Neural progenitor cell (in vitro differentiated cells): ENCODE results near the gene GALNT17. TPM values are rescaled to one million over a fixed set of nuclear protein-coding genes. Genes with fewer than 3 reads are reported as not detected.
A peak's percentile ranks its signal among the peaks of the same experiment; 100 is the strongest.

Experiments
- DNase-seq: peaks from one replicate; pipeline ENCODE4 v3.0.0-alpha.2; 2016; ENCODE audit warnings: low spot score
- H2AFZ ChIP-seq: fragments of 200-600 bp; sonication (generic); replicated peaks from 2 replicates; pipeline ENCODE4 v1.6.1; 2016; ENCODE audit warnings: antibody characterized with exemption
- H3F3A ChIP-seq: fragments of 200-600 bp; sonication (generic); 2 replicates; pipeline ENCODE4 v1.6.1; 2016; ENCODE audit warnings: antibody characterized with exemption, low read depth
- H3K27ac ChIP-seq: fragments of 200-600 bp; sonication (generic); 2 replicates; pipeline ENCODE4 v1.5.1; 2016; ENCODE audit warnings: mild to moderate bottlenecking
- H3K27me3 ChIP-seq: fragments of 200-600 bp; sonication (generic); 2 replicates; pipeline ENCODE4 v1.6.1; 2016; ENCODE audit warnings: mild to moderate bottlenecking, moderate library complexity
- H3K36me3 ChIP-seq: fragments of 200-600 bp; sonication (generic); 2 replicates; pipeline ENCODE4 v1.5.1; 2016
- H3K4me1 ChIP-seq: fragments of 200-600 bp; sonication (generic); 2 replicates; pipeline ENCODE4 v1.6.1; 2016; ENCODE audit warnings: mixed run types
- H3K4me2 ChIP-seq: fragments of 200-600 bp; sonication (generic); 2 replicates; pipeline ENCODE4 v1.6.1; 2016
- H3K4me3 ChIP-seq: fragments of 200-600 bp; sonication (generic); 2 replicates; pipeline ENCODE4 v1.5.1; 2016
- H3K79me2 ChIP-seq: fragments of 200-600 bp; sonication (generic); 2 replicates; pipeline ENCODE4 v1.6.1; 2016; ENCODE audit warnings: low read depth
- H3K9ac ChIP-seq: fragments of 200-600 bp; sonication (generic); 2 replicates; pipeline ENCODE4 v1.6.1; 2016
- H3K9me3 ChIP-seq: fragments of 200-600 bp; sonication (generic); 2 replicates; pipeline ENCODE4 v1.5.1; 2016; ENCODE audit warnings: low read depth
- H4K20me1 ChIP-seq: fragments of 200-600 bp; sonication (generic); 2 replicates; pipeline ENCODE4 v1.6.1; 2016; ENCODE audit warnings: low read depth
- H3K27ac Mint-ChIP-seq: 3 replicates; pipeline ENCODE4 v1.8.0; 2021; ENCODE audit warnings: mixed read lengths
- H3K27me3 Mint-ChIP-seq: 2 replicates; pipeline ENCODE4 v1.8.0; 2022; ENCODE audit warnings: low read depth, mild to moderate bottlenecking, inconsistent platforms, moderate library complexity, mixed read lengths; ENCODE audit not compliant: insufficient read depth
- H3K36me3 Mint-ChIP-seq: 3 replicates; pipeline ENCODE4 v1.8.0; 2021; ENCODE audit warnings: mixed read lengths
- H3K4me1 Mint-ChIP-seq: 3 replicates; pipeline ENCODE4 v1.8.0; 2021; ENCODE audit warnings: mixed read lengths
- H3K4me3 Mint-ChIP-seq: 3 replicates; pipeline ENCODE4 v1.8.0; 2021; ENCODE audit warnings: mild to moderate bottlenecking, moderate library complexity, mixed read lengths
- H3K9me3 Mint-ChIP-seq: 3 replicates; pipeline ENCODE4 v1.8.0; 2020; ENCODE audit warnings: mixed read lengths
- EZH2 ChIP-seq: fragments of 200-600 bp; sonication (generic); IDR thresholded peaks from 2 replicates; pipeline ENCODE4 v1.6.1; 2017; ENCODE audit warnings: antibody characterized with exemption, mild to moderate bottlenecking, moderate library complexity
- EZH2phosphoT487 ChIP-seq: fragments of 200-600 bp; sonication (generic); IDR thresholded peaks from 2 replicates; pipeline ENCODE4 v1.6.1; 2017; ENCODE audit warnings: antibody characterized with exemption
- total RNA-seq: library from RNA; depleted of rRNA; stranded (reverse); fragments of >200 nt; gene quantifications from 2 replicates; pipeline ENCODE4 v1.2.3, GENCODE V29; 2015; ENCODE audit warnings: low replicate concordance
- TF ChIP-seq, protein P1 (sequence below): fragments of 200-600 bp; sonication (generic); IDR thresholded peaks from 2 replicates; pipeline ENCODE4 v1.5.1; 2017; ENCODE audit warnings: antibody characterized with exemption, mild to moderate bottlenecking

The GALNT17 gene
- total RNA-seq, 1 donor from 2014 or later, result 17.1 TPM

DNA sequence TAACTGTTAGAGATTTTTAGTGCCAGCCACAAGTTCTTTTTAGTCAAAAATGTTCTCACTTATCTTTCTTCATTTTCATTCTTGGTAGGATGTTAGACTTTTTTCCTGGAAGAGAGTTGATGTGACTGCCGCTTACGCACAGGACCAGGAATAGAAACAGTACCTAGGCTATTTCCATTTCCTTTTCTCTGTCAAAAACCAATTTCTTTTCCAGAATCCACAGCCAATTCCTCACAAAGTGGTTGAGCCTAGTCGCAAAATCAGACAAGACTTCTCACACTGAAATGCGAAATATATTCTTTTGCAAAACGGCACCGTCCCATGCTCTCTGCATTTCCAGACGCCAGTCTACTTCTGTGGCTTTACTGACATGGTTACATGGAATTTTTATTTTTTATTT is 394.2 kb downstream of the GALNT17 start:
- Mint-ChIP-seq H3K27me3 (peaks cover 6% of the 10 kb centered on the region), H3K4me1 (no peaks in the 10 kb centered on the region), H3K4me3 (no peak overlapping the region), H3K27ac (no peak overlapping the region), H3K36me3 (peaks cover 6% of the 10 kb centered on the region), H3K9me3 (peaks cover 9% of the 10 kb centered on the region)
- Histone ChIP-seq H2AFZ (no peak overlapping the region), H3K4me1 (no peaks in the 10 kb centered on the region), H3K9ac (no peak overlapping the region), H3K4me3 (no peak overlapping the region), H3K27ac (no peak overlapping the region), H3K4me2 (no peak overlapping the region), H3K9me3 (no peaks in the 10 kb centered on the region), H3K79me2 (no peaks in the 10 kb centered on the region), H3F3A (no peaks in the 10 kb centered on the region), H3K36me3 (no peaks in the 10 kb centered on the region), H4K20me1 (no peaks in the 10 kb centered on the region), H3K27me3 (no peaks in the 10 kb centered on the region)
- TF ChIP-seq, protein P1, sequence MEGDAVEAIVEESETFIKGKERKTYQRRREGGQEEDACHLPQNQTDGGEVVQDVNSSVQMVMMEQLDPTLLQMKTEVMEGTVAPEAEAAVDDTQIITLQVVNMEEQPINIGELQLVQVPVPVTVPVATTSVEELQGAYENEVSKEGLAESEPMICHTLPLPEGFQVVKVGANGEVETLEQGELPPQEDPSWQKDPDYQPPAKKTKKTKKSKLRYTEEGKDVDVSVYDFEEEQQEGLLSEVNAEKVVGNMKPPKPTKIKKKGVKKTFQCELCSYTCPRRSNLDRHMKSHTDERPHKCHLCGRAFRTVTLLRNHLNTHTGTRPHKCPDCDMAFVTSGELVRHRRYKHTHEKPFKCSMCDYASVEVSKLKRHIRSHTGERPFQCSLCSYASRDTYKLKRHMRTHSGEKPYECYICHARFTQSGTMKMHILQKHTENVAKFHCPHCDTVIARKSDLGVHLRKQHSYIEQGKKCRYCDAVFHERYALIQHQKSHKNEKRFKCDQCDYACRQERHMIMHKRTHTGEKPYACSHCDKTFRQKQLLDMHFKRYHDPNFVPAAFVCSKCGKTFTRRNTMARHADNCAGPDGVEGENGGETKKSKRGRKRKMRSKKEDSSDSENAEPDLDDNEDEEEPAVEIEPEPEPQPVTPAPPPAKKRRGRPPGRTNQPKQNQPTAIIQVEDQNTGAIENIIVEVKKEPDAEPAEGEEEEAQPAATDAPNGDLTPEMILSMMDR, result no peak
- TF ChIP-seq EZH2 (no peak), EZH2phosphoT487 (no peak)
- no peak for DNase-seq

- DNase-seq, result no peak
- Mint-ChIP-seq H3K4me3 (no peak overlapping the region), H3K9me3 (peaks cover 3% of the 10 kb centered on the region), H3K27me3 (peaks cover 3% of the 10 kb centered on the region), H3K27ac (no peak overlapping the region), H3K4me1 (no peaks in the 10 kb centered on the region), H3K36me3 (peaks cover 4% of the 10 kb centered on the region)
- no peak overlapping the region for H3K9ac ChIP-seq
- no peaks in the 10 kb centered on the region for H3K36me3 ChIP-seq
- TF ChIP-seq EZH2, result no peak
- TF ChIP-seq, protein P1, result no peak
- no peak for TF ChIP-seq EZH2phosphoT487
- no peak overlapping the region for H2AFZ ChIP-seq
- H3K4me2 ChIP-seq, result no peak overlapping the region
- H3K9me3 ChIP-seq, result no peaks in the 10 kb centered on the region
- no peaks in the 10 kb centered on the region for H3K27me3 ChIP-seq
- H3K27ac ChIP-seq, result no peak overlapping the region
- no peak overlapping the region for H3K4me3 ChIP-seq
- H3K4me1 ChIP-seq, result no peaks in the 10 kb centered on the region
- H4K20me1 ChIP-seq, result no peaks in the 10 kb centered on the region
- no peaks in the 10 kb centered on the region for H3F3A ChIP-seq
- H3K79me2 ChIP-seq, result no peaks in the 10 kb centered on the region
These were observed 395.3 kb downstream of the GALNT17 start for GRCh38 chr7:71527213-71527612.

- peaks cover 12% of the 10 kb centered on the region for H3K9me3 Mint-ChIP-seq
- Histone ChIP-seq H3K9ac (no peak overlapping the region), H3K27me3 (no peaks in the 10 kb centered on the region), H3K27ac (no peak overlapping the region), H3K79me2 (no peaks in the 10 kb centered on the region), H2AFZ (no peak overlapping the region), H4K20me1 (no peaks in the 10 kb centered on the region), H3K36me3 (no peaks in the 10 kb centered on the region), H3K4me2 (no peak overlapping the region), H3K4me3 (no peak overlapping the region), H3K9me3 (no peaks in the 10 kb centered on the region), H3F3A (no peaks in the 10 kb centered on the region), H3K4me1 (no peaks in the 10 kb centered on the region)
- no peaks in the 10 kb centered on the region for H3K4me1 Mint-ChIP-seq
- no peak for TF ChIP-seq EZH2phosphoT487
- TF ChIP-seq EZH2, result no peak
- TF ChIP-seq, protein P1, result no peak
- H3K4me3 Mint-ChIP-seq, result no peak overlapping the region
- DNase-seq, result no peak
- peaks cover 5% of the 10 kb centered on the region for H3K27me3 Mint-ChIP-seq
- H3K27ac Mint-ChIP-seq, result no peak overlapping the region
- peaks cover 5% of the 10 kb centered on the region for H3K36me3 Mint-ChIP-seq
These were observed 403.7 kb downstream of the GALNT17 start for GRCh38 chr7:71535616-71536015.

- Mint-ChIP-seq H3K4me3 (no peak overlapping the region), H3K9me3 (peaks cover 12% of the 10 kb centered on the region), H3K27ac (peak overlapping the region; percentile 76), H3K36me3 (peaks cover 5% of the 10 kb centered on the region), H3K27me3 (peaks cover 9% of the 10 kb centered on the region), H3K4me1 (peaks cover 18% of the 10 kb centered on the region)
- DNase-seq, result no peak
- no peaks in the 10 kb centered on the region for H3F3A ChIP-seq
- H3K36me3 ChIP-seq, result no peaks in the 10 kb centered on the region
- H3K9me3 ChIP-seq, result no peaks in the 10 kb centered on the region
- no peaks in the 10 kb centered on the region for H3K79me2 ChIP-seq
- H3K4me2 ChIP-seq, result no peak overlapping the region
- no peaks in the 10 kb centered on the region for H4K20me1 ChIP-seq
- no peak overlapping the region for H3K9ac ChIP-seq
- H3K27me3 ChIP-seq, result no peaks in the 10 kb centered on the region
- no peak overlapping the region for H3K27ac ChIP-seq
- TF ChIP-seq EZH2, result no peak
- no peak for TF ChIP-seq EZH2phosphoT487
- H3K4me3 ChIP-seq, result no peak overlapping the region
- peaks cover 4% of the 10 kb centered on the region for H3K4me1 ChIP-seq
- H2AFZ ChIP-seq, result no peak overlapping the region
These were observed 406.3 kb downstream of the GALNT17 start for GRCh38 chr7:71538210-71538609.
